Activated B cell treated with CpG ODN at 0.5 μM for 24 hours (primary cell): ENCODE measurements around the gene APOL3. TPM values are rescaled to one million over a fixed set of nuclear protein-coding genes. Genes with fewer than 3 reads are reported as not detected.

Experiments
- ATAC-seq: fragments of 200-7000 bp; cut with Tn5 transposase; one replicate; pipeline ENCODE4 v1.10.0; 2021; ENCODE audit warnings: low read depth, mild to moderate bottlenecking, moderate library complexity
- CTCF ChIA-PET: fragments of 350-600 bp; sonication (Branson Sonifier 250); formaldehyde crosslinking; loops from one replicate; lab custom pipeline; 2021; ENCODE audit warnings: antibody characterized with exemption; lab: Charles Lee
- POLR2A ChIA-PET: fragments of 350-600 bp; sonication (Branson Sonifier 250); formaldehyde crosslinking; loops from one replicate; lab custom pipeline; 2021; ENCODE audit warnings: antibody characterized with exemption; lab: Charles Lee
- DNase-seq: peaks from one replicate; pipeline ENCODE4 v3.0.0; 2022
- H3K27ac Mint-ChIP-seq: one replicate; pipeline ENCODE4 v1.8.0; 2020; ENCODE audit warnings: mixed read lengths
- H3K27me3 Mint-ChIP-seq: one replicate; pipeline ENCODE4 v1.8.0; 2021; ENCODE audit warnings: mixed read lengths
- H3K36me3 Mint-ChIP-seq: one replicate; pipeline ENCODE4 v1.8.0; 2021; ENCODE audit warnings: low read depth, mixed read lengths
- H3K4me1 Mint-ChIP-seq: one replicate; pipeline ENCODE4 v1.8.0; 2021; ENCODE audit warnings: mixed read lengths
- H3K4me3 Mint-ChIP-seq: one replicate; pipeline ENCODE4 v1.8.0; 2020; ENCODE audit warnings: mild to moderate bottlenecking, mixed read lengths
- H3K9me3 Mint-ChIP-seq: one replicate; pipeline ENCODE4 v1.8.0; 2020; ENCODE audit warnings: mixed read lengths
- intact Hi-C: fragments of 100-400 bp; cut with micrococcal nuclease; formaldehyde crosslinking; loops from one replicate; pipeline ENCODE4 v1.15.1; 2024
- total RNA-seq: library from RNA; stranded (reverse); gene quantifications from 2 replicates; pipeline ENCODE4 v1.2.3, GENCODE V29; 2022
- TF ChIP-seq, protein P1 (sequence below): fragments of 200-600 bp; IDR thresholded peaks from one replicate; pipeline ENCODE4 v1.8.0; 2022; ENCODE audit warnings: antibody characterized with exemption, mild to moderate bottlenecking

Gene APOL3
- total RNA-seq, 1 donor from 2014 or later, result 38.4 TPM

DNA sequence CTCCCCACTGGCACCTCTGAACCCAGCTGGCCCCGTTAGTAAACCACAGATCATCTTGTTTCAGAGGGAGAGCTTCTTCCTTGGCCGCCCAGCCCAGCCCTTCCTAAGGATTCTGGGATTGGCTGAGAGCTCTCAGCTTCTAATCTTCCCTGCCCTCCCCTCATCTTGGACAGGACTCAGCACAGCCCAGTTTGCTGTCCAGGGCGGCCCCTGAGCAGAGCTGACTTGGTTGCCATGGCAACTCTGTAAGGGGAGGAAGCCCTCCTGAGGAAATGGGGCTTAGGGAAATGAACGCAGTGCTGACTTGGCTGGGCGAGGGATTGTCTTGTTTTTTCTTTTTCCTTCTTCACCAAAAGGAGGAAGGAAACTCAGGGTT, 36.5 kb upstream of the APOL3 start:
- TF ChIP-seq, protein P1, sequence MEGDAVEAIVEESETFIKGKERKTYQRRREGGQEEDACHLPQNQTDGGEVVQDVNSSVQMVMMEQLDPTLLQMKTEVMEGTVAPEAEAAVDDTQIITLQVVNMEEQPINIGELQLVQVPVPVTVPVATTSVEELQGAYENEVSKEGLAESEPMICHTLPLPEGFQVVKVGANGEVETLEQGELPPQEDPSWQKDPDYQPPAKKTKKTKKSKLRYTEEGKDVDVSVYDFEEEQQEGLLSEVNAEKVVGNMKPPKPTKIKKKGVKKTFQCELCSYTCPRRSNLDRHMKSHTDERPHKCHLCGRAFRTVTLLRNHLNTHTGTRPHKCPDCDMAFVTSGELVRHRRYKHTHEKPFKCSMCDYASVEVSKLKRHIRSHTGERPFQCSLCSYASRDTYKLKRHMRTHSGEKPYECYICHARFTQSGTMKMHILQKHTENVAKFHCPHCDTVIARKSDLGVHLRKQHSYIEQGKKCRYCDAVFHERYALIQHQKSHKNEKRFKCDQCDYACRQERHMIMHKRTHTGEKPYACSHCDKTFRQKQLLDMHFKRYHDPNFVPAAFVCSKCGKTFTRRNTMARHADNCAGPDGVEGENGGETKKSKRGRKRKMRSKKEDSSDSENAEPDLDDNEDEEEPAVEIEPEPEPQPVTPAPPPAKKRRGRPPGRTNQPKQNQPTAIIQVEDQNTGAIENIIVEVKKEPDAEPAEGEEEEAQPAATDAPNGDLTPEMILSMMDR, result no peak
- no peak overlapping the region for H3K27ac Mint-ChIP-seq
- H3K27me3 Mint-ChIP-seq, result peaks cover 9% of the 10 kb centered on the region
- H3K4me3 Mint-ChIP-seq, result no peak overlapping the region
- no peaks in the 10 kb centered on the region for H3K9me3 Mint-ChIP-seq
- no peaks in the 10 kb centered on the region for H3K36me3 Mint-ChIP-seq
- CTCF ChIA-PET, result interaction anchor here (1.2 kb wide), 1 partner anchor 289 kb away, joined by 5 read pairs; no protein-coding TSS in a partner anchor
- DNase-seq (no peak), ATAC-seq (no peak)
- POLR2A ChIA-PET, result no interaction called here
- intact Hi-C loops, result loop anchor here (1.0 to 5.0 kb wide), 4 partner anchors 12 to 290 kb away; partner anchors contain the start of gene APOL2
- H3K4me1 Mint-ChIP-seq, result peaks cover 19% of the 10 kb centered on the region

- Mint-ChIP-seq H3K27me3 (peaks cover 9% of the 10 kb centered on the region), H3K36me3 (no peaks in the 10 kb centered on the region), H3K27ac (no peak overlapping the region), H3K4me3 (no peak overlapping the region), H3K4me1 (peaks cover 19% of the 10 kb centered on the region), H3K9me3 (no peaks in the 10 kb centered on the region)
- intact Hi-C loops, result loop anchor here (1.0 to 5.0 kb wide), 4 partner anchors 13 to 291 kb away; partner anchors contain the start of gene APOL2
- no peak for ATAC-seq
- no peak for DNase-seq
- TF ChIP-seq, protein P1, result no peak
- CTCF ChIA-PET, result interaction anchor here (0.7 to 1.2 kb wide), 2 partner anchors 43 to 290 kb away, joined by 3 to 5 read pairs; partner anchors contain the start of gene APOL2
- POLR2A ChIA-PET, result interaction anchor here (0.6 kb wide), 1 partner anchor 33 kb away, joined by 5 read pairs; no protein-coding TSS in a partner anchor
These were observed 35.9 kb upstream of the APOL3 start for GRCh38 chr22:36196254-36197064.

DNA sequence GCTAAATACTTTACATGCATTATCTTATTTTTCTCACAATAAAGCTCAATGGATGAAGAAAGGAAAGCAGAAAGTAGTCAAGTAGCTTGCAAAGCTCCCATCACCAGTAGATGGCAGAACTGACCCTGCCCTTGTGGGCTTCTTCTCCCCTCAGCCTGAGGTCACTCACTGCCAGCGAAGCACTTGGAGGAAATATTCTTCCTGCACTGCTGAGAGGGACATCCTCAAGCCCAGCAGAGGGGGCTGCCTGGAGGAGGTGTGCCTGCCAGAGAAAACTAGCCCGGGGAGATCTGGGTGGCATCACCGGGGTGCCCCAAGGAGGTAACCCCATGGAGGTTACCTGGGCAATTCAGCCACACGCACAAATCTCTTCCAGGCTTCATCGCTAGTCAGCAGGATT, 34.4 kb upstream of the APOL3 start:
- H3K27ac Mint-ChIP-seq, result no peak overlapping the region
- no peaks in the 10 kb centered on the region for H3K36me3 Mint-ChIP-seq
- TF ChIP-seq, protein P1, result no peak
- ChIA-PET POLR2A (interaction anchor here (0.9 kb wide), 1 partner anchor 294 kb away, joined by 8 read pairs; no protein-coding TSS in a partner anchor), CTCF (interaction anchor here (1.5 kb wide), 3 partner anchors 21 to 291 kb away, joined by 4 to 13 read pairs (median 6); no protein-coding TSS in a partner anchor)
- H3K4me1 Mint-ChIP-seq, result peaks cover 19% of the 10 kb centered on the region
- intact Hi-C loops, result loop anchor here (1.0 to 5.0 kb wide), 5 partner anchors 26 to 292 kb away; partner anchors contain the start of gene APOL2
- no peak overlapping the region for H3K4me3 Mint-ChIP-seq
- DNase-seq (no peak), ATAC-seq (peak; percentile 70)
- peaks cover 9% of the 10 kb centered on the region for H3K27me3 Mint-ChIP-seq
- no peaks in the 10 kb centered on the region for H3K9me3 Mint-ChIP-seq

DNA sequence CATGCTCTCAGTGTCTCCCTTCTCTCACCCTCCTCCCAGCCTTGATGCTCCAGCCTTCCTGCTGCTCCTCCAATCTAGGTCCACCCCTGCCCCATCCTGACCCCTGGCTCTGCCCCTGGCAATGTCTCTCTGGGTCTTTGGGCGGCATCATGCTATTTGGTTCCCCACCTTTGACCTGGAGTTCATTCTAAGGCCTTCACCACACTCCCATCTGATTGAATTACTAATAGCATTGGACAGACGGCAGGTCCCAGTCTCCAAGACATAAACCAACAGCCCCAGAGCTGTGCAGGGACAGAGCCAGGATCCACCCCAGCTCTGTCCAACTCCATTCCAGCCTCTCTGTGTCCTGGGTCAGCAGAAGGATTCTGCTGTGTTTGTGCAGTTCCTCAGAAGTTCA, 33.8 kb upstream of the APOL3 start:
- CTCF ChIA-PET, result interaction anchor here (1.5 kb wide), 3 partner anchors 22 to 292 kb away, joined by 4 to 13 read pairs (median 6); no protein-coding TSS in a partner anchor
- intact Hi-C loops, result loop anchor here (2.0 kb wide), 1 partner anchor 26 kb away; no protein-coding TSS in a partner anchor
- TF ChIP-seq, protein P1, result no peak
- Mint-ChIP-seq H3K4me3 (no peak overlapping the region), H3K9me3 (no peaks in the 10 kb centered on the region), H3K27ac (no peak overlapping the region), H3K27me3 (peaks cover 11% of the 10 kb centered on the region), H3K36me3 (no peaks in the 10 kb centered on the region), H3K4me1 (peaks cover 19% of the 10 kb centered on the region)
- ATAC-seq (no peak), DNase-seq (no peak)
- POLR2A ChIA-PET, result no interaction called here

DNA sequence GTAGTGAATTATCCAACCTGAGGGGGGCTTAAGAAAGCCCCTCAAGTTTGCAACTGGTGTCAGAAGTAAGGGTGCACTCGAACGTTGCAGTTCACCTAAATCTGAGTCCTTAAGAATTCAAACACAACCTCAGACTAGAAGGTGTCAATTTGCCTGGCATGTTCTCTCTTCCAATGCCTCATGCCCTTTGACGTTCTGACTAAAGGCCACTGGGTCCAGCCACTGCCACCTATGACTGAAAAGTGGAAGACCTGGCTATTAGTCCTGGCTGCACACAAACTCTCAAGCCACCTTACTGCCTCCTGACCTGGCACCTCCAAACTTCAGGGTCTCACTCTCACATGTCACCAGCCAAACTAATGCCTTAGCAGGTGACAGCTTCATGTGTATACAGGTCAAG, 33.0 kb upstream of the APOL3 start:
- CTCF ChIA-PET, result interaction anchor here (1.2 to 1.5 kb wide), 2 partner anchors 28 to 85 kb away, joined by 3 to 6 read pairs; no protein-coding TSS in a partner anchor
- peaks cover 10% of the 10 kb centered on the region for H3K27me3 Mint-ChIP-seq
- POLR2A ChIA-PET, result no interaction called here
- ATAC-seq (no peak), DNase-seq (no peak)
- TF ChIP-seq, protein P1, result no peak
- H3K4me1 Mint-ChIP-seq, result peaks cover 16% of the 10 kb centered on the region
- H3K9me3 Mint-ChIP-seq, result no peaks in the 10 kb centered on the region
- H3K36me3 Mint-ChIP-seq, result no peaks in the 10 kb centered on the region
- no peak overlapping the region for H3K27ac Mint-ChIP-seq
- intact Hi-C loops, result no loop called here
- no peak overlapping the region for H3K4me3 Mint-ChIP-seq
